Inflammatory macrophage treated with lipopolysaccharide for 1 hour (primary cell): ENCODE measurements around the gene IMP3.
"Not testable (repeated sequence)": the region's sequence is repeated elsewhere in the genome, so short reads cannot be mapped to it uniquely, and the experiment has no call there.

ENCODE experiments used
- DNase-seq, 2 donors: peaks; one replicate each; pipeline ENCODE4 v3.0.0-alpha.2; 2020 to 2022

Gene IMP3

DNA sequence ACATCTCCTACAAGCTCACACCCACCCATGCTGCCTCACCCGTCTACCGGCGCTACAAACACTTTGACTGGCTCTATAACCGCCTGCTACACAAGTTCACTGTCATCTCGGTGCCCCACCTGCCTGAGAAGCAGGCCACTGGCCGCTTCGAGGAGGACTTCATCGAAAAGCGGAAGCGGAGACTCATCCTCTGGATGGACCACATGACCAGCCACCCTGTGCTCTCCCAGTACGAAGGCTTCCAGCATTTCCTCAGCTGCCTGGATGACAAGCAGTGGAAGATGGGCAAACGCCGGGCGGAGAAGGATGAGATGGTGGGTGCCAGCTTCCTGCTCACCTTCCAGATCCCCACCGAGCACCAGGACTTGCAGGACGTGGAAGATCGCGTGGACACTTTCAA is 9.8 kb upstream of the IMP3 start:
- DNase-seq, result no peak

DNA sequence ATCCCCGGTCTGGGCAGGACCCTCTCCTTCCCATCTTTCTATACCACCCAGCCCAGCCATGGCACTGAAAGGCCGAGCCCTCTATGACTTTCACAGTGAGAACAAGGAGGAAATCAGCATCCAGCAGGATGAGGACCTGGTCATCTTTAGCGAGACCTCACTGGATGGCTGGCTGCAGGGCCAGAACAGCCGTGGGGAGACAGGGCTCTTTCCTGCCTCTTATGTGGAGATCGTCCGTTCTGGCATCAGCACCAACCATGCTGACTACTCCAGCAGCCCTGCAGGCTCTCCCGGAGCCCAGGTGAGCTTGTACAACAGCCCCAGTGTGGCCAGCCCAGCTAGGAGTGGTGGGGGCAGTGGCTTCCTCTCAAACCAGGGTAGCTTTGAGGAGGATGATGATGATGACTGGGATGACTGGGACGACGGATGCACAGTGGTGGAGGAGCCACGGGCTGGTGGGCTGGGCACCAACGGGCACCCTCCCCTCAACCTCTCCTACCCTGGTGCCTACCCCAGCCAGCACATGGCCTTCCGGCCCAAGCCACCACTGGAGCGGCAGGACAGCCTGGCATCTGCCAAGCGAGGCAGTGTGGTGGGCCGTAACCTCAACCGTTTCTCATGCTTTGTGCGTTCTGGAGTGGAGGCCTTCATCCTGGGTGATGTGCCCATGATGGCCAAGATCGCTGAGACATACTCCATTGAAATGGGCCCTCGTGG is 9.2 kb upstream of the IMP3 start:
- DNase-seq, result no peak

DNA sequence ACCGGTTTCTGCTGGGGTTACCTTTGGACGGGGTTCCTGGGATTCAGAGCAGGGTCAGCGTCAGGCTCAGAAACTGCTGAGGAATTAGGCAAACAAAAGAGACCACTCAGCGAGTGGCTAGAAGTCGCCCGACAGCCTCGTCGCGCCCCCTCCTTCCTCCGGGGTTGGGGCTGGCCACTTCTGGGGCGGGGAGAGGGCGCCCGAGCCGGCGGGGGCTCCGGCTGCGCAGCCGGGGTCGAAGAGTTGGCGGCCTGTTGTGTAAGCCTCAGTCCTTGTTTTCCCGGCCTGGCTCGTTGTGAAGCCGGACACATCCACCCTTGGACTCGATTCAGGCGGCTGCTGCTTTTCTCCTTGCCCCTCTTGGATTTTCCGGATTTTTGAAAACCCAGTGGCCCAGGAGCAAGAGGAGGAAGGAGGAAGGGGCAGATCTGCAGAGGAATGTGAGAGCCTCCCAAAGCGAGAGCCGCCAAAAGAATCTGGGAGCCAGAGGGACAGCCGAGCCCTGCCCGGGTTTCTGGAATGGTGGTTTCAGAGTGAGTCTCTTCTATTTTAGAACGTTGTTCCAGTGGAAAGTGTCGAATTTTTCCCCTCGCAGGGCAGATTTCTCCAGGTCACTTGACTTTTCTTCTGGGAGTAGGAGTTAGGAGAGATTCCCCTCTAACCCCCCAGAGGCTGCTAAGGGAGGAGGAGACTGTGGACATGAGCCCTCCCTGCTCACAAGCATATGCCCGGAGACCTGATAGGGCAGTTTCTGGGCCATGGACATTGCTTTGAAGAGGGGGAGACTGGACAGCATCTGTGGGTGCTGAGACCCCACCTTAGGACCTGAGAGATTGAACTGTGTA is 8.4 kb upstream of the IMP3 start:
- peak; percentile 16 to 36 for DNase-seq

DNA sequence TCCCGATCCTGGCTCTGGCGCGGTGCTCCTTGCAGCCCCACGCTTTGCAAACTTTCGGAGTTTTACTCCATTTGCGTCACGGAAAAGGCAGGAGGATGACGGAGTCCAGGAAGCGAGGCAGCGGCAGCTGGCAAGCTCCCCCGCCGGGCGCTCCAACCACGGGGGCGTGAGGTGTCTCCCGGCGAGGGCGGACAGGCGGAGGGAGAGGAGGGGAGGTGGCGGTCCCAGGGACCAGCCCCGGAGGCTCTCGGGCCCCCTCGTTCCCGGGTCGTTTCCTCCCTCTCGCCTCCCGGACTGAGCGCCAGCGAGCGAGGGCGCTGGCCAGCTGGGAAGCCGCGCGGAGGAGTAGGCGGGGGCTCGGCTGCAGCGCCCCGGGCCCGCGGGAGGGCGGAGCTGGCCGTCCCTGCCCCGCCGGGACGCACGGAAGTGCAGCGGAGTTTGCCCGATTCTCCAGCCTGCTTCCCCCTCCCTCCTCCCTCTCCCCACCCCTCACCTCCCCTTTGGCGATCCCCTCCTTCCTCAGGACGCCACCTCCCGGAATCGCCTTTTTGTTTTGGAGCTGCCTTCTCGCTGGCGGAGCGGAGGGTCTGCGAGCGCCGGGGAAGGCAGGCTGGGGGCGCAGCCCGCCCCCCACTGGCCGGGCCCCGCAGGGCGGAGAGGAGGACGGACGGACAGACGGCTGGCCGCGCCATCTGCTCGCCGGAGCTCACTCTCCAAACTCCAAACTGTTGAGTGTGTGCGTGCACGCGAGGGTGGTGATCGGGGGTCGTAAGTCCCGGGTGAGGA is 7.5 kb upstream of the IMP3 start, which contains the start of gene SNX33:
Gene SNX33, plus strand, starts transcription at position 543 of the 786 bp plus-strand sequence. CDS start 1,191 bp downstream, outside the sequence.
- DNase-seq, result peak; percentile 68 to 69

DNA sequence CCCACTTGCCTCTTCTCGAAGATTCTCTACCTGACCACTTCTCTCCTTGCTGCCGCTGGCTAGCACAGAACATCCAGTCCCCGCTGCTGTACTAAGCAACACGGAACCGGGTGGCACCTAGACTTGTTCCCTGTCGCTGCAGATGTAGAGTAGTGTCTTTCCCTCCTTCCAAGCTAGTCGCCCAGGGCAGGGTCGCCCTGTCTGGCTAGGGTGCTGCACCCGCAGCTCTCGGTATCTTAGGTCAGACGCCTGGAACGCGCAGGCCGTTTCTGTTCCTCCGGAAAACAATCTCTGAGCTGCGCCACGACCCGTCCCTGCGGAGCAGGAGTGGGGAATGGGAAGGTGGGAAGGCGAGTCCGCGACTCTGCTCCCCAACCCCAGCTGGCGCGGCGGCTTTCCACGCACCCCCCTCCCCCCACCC is 6.9 kb upstream of the IMP3 start:
- DNase-seq, result peak; percentile 20 to 23

DNA sequence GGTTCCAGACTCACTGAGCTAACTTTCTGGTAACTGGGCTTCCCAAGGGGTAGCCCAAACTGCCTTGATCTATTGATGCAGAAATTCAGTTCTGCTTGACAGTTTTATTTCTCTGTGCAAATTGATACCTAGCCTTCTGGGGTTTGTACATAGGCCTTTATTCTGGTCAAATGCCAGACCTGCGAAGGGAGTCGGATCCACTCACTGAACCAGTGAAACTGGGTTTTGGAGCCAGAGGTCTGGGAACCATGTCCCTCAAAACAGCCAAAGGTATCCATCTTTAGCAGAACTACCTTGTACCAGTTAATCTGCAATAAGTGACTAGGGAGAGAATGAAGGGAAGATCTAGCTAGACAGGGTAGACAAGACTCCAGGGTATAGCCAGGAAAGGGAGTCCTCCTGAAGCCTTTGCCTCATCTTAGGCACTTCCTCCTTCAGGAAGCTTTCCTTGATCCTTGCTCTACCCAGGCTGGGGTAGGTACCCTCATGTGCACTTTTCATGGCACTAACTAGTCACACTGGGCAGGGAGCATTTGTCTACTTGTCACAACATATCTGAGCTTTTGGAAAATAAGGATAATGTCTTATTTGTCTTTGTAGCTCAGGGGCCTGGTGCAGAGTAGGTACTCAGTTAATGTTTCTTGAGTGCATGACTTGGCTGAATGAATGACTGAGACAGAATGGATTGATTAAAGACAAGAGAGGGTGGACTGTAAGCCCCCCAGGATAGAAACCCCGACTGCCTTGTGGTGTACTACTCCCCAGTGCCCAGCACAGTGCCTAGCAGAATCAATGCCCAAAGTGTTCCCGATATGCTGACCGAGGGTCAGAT is 6.3 kb upstream of the IMP3 start:
- DNase-seq, result no peak

DNA sequence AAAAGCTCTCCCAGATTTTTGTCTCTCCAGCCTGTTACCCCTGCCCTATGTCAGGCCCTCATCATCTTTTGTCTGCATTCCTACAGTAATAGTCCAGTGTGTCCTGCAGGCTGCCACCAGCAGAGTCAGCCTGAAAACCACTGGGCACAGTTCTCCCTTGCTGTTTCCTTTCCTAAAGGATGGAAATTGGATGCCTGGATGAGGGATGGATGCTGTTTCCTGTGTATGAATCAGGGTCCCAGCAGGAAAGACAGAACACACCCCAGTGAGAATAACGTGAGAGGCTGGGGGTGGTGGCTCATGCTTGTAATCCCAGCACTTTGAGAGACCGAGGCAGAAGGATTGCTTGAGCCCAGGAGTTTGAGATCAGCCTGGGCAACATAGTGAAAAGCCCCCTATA is 4.4 kb upstream of the IMP3 start:
- no peak for DNase-seq

DNA sequence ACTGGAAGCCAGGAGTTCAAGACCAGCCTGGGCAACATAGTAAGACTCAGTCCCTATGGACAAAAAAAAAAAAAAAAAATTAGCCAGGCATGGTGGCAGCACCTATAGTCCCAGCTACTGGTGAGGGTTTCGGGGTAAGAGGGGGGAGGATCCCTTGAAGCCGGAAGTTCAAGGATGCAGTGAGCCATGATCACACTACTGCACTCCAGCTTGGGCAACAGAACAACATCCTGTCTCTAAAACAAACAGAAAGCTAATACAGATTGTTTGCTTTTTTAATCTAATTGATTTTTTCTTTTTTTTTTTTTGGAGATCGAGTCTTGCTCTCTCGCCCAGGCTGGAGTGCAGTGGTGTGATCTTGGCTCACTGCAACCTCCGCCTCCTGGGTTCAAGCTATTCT is 1.6 kb upstream of the IMP3 start:
- DNase-seq, result no peak

DNA sequence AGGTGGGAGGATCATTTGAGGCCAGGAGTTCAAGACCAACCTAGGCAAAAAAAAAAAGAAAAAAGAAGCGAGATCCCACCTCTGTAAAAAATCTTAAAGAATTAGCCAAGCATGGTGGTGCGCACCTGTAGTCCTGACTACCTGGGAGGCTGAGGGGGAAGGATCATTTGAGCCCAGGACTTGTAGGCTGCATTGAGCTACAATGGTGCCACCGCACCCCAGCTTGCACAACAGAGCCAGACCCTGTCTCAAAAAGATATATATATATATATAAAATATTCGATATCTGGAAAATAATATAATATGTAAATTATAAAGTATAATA is 1.1 kb upstream of the IMP3 start:
- DNase-seq, result no peak

DNA sequence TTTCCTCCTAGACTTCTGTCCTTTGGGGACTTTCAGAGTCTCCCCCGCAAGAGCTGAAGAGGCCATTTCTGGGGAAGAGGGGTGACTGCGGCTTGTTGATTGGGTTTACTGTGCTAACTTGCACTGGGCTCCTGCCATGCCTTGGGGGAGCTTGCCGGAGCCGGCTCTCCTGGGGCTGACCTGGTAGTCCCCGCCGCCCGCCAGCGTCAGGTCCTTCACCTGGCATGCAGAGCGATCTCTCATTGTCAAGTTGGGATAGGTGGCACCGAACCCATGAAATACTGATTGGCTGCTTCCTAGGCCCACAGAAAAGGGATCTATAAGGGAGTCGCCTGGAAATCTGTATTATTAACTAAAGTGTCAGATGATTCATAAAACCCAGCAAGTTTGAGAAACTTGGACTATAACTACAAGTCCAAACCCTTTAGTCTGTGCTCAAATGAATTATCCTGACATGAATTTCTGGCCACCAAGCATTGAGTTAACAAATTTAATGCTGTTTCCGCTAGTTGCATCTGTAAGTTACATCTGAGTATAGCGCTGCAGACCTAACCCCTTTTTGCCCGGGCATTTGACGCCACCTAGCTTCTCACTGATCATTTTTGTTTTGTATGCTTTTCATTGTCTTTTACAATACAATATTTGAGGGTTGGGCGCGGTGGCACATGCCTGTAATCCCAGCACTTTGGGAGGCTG is 607 bp upstream of the IMP3 start:
- DNase-seq, result peak; percentile 16 to 22

DNA sequence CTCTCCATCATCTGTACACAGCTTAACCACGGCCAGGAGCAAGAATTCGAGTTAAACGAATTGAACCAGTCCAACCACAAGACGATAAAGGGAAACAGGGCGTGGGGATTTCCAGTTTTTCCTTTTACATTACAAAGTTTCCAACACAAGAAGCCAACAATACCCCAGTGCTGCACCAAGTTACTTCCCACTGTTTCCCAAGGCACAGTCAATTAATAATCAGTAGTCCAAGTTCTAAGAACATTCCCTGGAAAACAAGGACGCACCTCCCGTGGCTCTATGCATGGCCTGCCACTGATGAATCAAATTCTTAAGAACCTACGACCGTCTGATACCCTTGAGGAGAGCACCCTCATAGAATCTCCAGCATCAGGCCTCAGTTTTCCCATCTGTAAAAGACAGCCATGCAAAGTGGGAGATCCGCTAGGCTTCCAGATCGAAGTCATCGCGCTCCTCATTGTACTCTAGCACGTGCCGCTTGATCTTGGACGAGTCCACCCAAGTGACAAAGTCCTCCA is 774 bp downstream of the IMP3 start:
- DNase-seq, result peak; percentile 71 to 72

DNA sequence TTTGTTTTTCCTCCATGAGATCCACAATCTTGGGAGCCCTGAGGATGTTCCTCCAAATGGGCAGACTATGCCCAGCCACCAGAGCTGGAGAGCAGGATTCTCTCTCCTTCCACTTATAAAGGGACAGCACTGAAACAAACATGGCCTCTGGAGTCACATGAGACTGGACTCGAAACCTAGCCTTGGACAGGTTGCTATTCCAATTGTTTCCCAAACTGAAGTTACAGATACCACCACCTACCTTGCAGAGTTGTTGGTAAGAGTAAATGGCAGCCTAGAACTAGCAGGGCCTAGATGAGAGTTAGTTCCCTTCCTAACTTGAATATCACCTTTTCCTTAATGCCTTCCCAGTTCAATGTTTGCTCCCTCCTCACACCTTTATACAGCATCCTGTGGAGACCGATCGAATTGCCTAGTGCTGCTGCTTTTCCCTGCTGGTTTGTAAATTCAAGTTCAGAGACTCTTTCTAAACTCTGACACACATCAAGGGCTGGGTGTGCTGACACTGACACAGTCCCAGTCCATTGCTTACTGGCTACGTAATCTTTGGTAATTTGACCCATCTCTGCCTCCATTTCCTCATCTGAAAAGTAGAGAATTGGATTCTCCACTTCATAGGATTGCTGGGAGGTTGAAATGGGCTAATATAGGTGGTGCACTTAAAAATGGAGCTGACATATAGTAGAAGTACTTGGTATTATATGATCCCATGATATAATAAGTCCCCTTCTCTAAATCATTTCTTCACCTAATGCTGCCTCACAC is 2.6 kb downstream of the IMP3 start:
- DNase-seq, result no peak

DNA sequence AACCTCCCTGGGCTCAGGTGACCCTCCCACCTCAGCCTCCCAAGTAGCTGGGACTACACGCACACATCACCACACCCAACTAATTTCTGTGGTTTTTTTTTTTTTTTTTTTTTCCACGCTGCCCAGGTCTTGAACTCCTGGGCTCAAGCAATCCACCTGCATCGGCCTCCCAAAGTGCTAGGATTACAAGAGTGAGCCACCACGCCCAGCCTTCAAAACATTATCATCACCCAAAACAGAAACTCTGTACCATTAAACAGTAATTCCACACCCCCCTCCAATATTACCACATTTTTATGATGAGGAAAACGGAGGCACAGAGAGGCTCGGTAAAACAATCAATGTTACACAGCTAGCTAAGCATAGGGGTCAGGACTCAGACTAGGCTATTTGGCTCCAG is 4.0 kb downstream of the IMP3 start:
- no peak for DNase-seq

DNA sequence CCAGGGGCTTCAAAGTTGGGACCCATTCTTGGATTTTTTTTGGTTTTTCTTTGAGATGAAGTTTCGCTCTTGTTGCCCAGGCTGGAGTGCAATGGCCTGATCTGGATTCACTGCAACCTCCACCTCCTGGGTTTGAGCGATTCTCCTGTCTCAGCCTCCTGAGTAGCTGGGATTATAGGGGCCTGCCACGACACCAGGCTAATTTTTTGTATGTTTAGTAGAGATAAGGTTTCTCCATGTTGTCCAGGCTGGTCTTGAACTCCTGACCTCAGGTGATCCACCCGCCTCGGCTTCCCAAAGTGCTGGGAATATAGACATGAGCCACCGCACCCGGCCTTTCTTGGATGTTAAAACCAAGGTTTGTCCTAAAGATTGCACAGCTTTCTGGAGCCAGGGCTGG is 6.1 kb downstream of the IMP3 start:
- DNase-seq, result not testable (repeated sequence)

DNA sequence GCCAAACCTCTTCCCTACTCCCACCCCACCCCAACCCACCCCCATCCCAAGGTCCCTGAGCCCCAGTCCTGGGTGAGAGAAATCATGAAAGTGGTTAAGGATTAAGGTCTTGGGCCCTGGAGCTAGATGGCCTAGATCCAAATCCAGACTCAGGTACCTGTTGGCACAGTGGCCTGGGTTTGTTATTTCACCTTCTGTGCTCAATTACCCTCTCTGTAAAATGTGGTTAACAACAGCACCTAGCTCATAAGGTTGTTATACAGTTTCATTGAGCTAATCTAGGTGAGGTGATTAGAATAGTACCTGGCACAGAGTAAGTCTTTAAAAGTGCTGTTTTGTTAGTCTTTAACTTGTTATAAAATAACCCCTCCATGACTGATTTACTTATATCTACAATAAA is 8.1 kb downstream of the IMP3 start:
- no peak for DNase-seq

DNA sequence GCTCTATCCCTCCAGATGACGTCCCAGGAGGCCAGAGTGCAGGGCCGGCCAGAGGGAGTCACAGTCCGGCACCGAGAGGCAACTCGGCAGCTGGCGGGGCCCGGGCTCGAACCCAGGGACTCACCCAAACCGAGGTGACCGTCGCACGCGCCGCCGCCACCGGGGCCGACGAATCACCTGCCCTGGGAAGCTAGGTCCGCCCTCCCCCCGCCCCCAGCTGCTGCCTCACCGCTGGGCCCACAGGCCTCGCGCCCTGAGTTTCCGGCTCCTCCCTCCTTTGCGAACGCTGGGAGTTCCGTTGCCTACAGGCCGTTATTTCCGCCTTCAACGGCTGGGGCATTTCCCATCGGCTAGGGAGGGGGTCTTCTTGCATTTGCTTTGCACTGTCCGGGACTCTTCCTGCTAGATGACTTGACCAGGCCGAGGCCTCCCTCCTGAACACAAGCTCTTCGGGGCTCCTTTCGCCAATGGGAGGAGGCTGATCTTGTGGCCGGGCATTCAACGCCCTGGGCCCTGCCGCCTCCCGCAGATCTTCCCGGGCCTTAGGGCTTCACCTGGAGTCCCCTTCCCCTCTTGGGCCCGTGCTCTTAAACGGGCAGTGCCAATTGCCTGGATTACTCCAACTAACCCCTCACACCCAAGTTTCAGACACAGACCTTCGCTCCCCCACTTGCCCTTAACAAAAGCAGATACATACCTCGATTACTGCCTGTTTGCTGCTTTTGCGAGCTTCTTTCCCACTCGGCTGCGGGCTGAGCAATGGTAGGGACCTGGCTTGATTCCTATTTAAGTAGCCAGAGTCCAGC is 14.3 kb downstream of the IMP3 start, which contains the start of gene SNUPN:
Gene SNUPN, minus strand, starts transcription at position 184 of the 806 bp plus-strand sequence. CDS start 4,674 bp downstream, outside the sequence.
- peak; percentile 90 to 92 for DNase-seq

DNA sequence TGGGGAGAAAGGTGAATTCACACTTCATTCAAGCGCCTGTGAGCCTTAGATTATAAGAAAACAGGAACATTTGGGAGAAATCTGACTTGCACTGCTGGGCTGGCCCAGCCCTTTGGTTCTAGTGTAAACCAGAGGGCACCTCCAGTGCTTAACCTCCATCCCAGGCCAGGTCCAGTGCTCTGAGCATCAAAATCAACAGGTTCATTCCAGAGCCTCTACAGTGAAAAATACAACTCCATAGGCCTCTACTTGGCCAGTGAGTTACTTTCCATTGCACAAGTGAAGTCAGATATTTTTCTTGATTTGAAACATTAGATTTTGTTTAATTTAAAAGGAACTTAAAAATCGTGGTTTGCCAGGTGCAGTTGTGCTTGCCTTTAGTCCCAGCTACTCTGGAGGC is 17.5 kb downstream of the IMP3 start:
- no peak for DNase-seq

DNA sequence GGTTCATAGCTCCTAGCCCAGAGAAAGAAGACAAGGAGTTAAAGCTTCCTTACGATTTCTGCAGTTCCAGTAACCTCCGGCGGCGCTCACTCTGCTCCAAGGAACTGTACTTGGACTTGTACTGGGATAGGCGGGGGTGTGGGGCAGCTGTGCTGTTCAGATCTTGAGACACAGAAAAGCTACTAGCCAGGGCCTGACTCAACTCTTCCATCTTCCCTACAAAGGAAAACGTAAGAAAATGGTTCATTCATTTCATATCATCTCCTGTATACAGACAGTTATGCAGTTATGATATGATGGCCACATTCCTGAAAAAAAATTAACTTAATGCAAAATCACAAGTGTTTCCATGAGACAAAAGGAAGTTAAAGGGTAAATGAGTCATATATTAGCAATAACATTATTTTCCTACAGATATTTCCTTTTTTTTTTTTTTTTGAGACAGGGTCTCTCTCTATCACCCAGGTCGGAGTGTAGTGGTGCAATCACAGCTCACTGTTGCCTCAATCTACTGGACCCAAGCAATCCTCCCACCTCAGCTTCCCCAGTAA is 19.1 kb downstream of the IMP3 start:
- DNase-seq, result peak; percentile 40 to 46

DNA sequence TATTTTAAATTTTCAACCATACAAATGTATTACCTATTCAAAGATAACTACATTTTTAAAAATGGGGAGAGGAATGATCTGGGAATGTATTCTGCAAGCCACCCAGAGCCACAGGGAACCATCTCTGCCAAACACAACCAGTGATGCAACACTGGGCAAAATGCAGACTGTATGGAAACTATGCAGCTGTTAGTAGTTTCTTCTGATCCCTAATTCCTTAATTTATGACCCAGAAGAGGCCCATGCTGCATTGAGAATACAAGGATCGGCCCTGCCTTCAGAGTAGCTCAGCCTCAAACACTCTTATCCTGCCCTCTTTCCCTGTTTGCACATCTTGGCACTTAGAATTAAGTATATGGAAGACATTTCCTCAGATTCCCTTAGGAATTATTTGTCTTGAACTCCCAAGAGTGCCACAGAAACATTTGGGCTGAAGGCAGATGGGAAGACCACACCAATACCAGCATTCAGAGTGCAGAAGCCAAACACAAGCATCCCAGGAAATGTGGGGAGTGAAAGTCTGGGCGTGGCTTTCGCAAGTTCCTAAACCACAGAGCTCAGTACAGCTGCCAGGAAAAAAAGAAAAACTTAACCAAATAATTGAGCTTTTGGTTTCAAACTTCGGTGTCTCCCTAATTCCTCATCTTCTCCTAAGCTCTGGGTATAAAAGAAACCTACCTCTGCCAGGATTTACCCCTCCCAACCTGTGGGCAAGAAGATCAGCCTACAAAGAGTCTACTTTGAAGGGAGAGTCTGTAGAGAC is 19.8 kb downstream of the IMP3 start:
- peak; percentile 20 to 33 for DNase-seq
